VCaP (cell line): ENCODE results near the gene SELENOM.

Experiments used
- H3K27ac ChIP-seq: fragments of 450-650 bp; 2 replicates; pipeline ENCODE4 v1.5.1; 2017
- TF ChIP-seq, protein P1 (sequence below): fragments of 450-650 bp; conservative IDR thresholded peaks from 2 replicates; pipeline ENCODE4 v1.5.1; 2017; ENCODE audit warnings: mild to moderate bottlenecking, moderate library complexity

SELENOM gene

DNA sequence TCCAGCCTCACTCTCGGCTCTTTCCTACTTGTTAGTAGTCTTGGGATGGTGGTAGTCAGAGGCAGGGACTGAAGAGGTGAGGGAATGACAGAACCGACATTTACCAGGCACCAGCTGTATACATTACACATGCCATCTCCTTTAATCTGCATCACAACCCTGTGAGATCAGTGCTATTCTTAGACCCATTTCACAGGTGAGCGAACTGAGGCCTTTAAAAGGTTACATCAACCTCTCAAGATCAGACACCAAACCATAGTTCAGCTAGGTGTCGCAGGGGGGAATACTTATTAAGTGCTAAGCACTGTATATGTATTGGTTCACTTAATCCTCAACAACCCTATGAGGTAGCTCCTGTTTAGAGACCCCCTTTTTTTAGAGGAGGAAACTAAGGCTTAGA is 27.3 kb upstream of the SELENOM start:
- TF ChIP-seq, protein P1, sequence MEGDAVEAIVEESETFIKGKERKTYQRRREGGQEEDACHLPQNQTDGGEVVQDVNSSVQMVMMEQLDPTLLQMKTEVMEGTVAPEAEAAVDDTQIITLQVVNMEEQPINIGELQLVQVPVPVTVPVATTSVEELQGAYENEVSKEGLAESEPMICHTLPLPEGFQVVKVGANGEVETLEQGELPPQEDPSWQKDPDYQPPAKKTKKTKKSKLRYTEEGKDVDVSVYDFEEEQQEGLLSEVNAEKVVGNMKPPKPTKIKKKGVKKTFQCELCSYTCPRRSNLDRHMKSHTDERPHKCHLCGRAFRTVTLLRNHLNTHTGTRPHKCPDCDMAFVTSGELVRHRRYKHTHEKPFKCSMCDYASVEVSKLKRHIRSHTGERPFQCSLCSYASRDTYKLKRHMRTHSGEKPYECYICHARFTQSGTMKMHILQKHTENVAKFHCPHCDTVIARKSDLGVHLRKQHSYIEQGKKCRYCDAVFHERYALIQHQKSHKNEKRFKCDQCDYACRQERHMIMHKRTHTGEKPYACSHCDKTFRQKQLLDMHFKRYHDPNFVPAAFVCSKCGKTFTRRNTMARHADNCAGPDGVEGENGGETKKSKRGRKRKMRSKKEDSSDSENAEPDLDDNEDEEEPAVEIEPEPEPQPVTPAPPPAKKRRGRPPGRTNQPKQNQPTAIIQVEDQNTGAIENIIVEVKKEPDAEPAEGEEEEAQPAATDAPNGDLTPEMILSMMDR: no peak
- H3K27ac ChIP-seq: no peak overlapping the region

DNA sequence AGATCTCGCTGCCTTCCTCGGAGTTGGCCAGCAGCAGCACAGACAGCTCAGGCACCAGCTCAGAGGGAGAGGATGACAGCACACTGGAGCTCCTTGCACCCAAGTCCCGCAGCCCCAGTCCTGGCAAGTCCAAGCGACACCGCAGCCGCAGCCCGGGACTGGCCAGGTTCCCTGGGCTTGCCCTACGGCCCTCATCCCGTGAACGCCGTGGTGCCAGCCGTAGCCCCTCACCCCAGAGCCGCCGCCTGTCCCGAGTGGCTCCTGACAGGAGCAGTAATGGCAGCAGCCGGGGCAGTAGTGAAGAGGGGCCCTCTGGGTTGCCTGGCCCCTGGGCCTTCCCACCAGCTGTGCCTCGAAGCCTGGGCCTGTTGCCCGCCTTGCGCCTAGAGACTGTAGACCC is 26.5 kb upstream of the SELENOM start:
- TF ChIP-seq, protein P1: no peak
- H3K27ac ChIP-seq: no peak overlapping the region

DNA sequence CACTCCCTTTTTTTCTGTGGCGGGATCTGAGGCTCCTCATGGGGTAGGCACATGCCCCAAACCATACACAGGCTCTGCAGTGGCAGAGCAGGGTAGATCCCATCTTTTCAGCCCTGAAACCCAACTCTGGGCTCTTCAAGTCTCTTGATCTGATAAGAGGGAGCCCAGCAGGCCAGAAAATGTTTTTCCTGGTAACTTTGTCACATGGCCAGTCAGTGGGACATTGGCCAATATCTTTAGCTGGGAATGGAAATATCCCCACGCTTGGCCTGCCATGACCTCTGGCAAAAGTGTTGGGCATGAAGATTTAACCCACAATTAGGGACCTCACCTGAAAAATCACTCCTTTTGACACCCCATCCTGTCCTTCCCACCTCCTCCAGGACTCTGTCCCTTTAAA is 23.5 kb upstream of the SELENOM start:
- TF ChIP-seq, protein P1: no peak
- peak overlapping the region; percentile 83 for H3K27ac ChIP-seq

DNA sequence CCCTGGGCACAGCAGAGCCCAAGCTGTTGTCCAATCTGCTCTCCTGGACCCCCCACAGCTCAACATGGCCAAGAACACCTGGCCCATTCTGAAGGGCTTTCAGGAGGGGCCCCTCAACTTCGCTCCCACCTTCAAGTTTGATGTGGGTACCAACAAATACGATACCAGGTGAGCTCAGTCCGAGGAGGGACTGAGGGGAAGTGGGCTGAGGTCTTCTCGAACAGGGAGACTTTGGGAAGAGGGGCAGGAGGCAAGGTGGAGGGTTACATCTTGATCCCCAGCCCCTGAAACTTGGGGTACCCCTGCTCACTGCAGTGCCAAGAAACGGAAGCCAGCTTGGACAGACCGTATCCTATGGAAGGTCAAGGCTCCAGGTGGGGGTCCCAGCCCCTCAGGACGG is 20.8 kb upstream of the SELENOM start:
- H3K27ac ChIP-seq: no peak overlapping the region
- TF ChIP-seq, protein P1: no peak

DNA sequence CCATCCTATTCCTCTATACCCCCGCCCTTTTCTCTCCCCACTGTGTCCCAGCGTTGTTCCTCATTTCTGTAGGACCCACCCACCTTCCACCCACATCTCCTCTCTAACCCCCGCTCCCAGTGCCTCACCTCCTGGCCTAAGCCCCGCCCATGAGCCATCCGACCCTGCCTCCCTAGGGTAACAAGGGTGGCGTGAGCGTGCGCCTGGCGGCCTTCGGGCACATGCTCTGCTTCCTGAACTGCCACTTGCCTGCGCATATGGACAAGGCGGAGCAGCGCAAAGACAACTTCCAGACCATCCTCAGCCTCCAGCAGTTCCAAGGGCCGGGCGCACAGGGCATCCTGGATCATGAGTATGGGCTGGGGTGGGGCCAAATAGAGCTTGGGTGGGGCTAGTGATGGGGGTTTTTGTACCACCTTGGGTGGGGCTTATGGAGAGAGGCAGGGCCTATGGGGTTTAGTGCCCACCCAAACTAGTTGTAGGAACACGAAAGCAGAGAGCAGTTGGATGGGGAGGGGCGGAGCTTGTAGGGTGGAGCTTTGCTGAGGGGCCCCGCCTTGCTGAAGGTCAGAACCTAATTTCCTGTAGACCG is 19.9 kb upstream of the SELENOM start:
- no peak overlapping the region for H3K27ac ChIP-seq
- TF ChIP-seq, protein P1: no peak

DNA sequence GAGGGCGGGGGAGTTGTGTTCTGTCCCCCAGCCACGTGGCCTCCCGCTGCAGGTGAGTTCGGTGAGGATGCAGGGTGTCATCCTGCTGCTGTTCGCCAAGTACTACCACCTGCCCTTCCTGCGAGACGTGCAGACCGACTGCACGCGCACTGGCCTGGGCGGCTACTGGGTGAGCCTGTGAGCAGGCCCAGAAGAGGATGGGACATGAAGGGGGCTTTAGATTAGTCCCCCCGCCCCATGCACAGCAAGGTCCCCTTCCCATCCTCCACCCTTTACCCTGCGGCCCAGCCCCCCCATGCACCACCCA is 19.5 kb upstream of the SELENOM start:
- TF ChIP-seq, protein P1: no peak
- no peak overlapping the region for H3K27ac ChIP-seq

DNA sequence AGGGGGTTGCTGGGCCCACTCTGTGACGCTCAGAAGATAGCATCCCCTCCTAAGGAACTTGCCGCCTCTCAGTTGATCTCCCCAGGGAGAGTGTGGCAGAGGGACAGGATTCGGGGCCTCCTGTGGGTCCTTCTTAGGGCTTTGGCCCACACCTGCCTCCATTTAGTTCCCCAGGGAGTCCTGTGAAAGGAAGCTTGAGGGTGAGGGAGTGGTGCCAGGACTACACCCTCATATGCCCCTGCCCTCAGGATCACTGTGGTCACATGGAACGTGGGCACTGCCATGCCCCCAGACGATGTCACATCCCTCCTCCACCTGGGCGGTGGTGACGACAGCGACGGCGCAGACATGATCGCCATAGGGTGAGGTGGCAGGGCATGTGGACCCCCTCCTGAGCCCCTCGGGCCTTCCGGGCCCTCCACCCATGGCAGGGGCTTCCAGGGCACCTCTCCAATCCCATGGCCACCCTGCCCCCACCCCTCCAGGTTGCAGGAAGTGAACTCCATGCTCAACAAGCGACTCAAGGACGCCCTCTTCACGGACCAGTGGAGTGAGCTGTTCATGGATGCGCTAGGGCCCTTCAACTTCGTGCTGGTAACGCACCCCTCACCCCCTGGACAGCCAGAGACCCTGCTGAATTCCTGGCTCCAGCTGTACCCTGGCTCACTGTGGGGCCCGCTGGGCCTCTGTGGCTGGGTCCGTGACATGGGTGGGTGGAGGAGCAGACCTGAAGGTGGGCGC is 18.9 kb upstream of the SELENOM start:
- H3K27ac ChIP-seq: no peak overlapping the region
- TF ChIP-seq, protein P1: no peak
